AG09309 (cell line): Measurements from ENCODE around the gene USP24.

Experiments used
- DNase-seq: peaks from one replicate; pipeline ENCODE4 v3.0.0-alpha.2; 2010; ENCODE audit warnings: low read depth
- H3K4me3 ChIP-seq: 2 replicates; pipeline ENCODE4 v1.5.1; 2011; ENCODE audit warnings: mild to moderate bottlenecking, low read depth, low read length, moderate library complexity; ENCODE audit not compliant: control insufficient read depth
- TF ChIP-seq, protein P1 (sequence below): IDR thresholded peaks from 2 replicates; pipeline ENCODE4 v1.5.1; 2011; ENCODE audit warnings: mild to moderate bottlenecking, low read depth, low read length, inconsistent platforms; ENCODE audit not compliant: insufficient read depth, control insufficient read depth; ENCODE audit errors: missing control alignments

Gene USP24

DNA sequence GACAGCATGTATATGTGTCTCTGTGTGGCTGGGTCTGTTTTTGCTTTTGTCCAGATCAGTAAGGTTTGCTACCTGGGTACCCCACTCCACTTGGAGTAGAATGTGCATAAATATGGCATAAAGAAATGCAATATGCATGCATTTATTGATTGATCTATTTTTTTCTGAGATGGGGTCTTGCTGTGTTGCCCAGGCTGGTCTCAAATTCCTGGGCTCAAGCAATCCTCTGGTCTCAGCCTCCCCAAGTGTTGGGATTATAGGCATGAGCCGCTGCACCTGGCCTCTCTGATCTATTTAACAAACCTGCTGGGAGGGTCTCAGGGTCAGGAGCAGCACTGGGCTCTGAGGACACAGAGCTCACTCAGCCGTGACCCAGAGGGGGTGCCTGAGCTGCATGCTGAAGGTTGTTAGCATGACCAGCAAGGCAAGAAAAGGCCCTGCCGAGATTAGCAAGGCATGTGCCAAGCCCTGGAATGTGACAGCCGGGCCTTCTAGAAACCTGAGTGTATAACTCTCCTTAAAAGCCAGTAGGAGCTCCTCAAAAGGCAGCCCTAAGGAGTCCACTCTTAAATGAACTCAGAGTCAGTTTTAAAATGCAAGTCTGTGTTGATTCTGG is 153.3 kb downstream of the USP24 start:
- no peak for DNase-seq
- no peak overlapping the region for H3K4me3 ChIP-seq
- TF ChIP-seq, protein P1, sequence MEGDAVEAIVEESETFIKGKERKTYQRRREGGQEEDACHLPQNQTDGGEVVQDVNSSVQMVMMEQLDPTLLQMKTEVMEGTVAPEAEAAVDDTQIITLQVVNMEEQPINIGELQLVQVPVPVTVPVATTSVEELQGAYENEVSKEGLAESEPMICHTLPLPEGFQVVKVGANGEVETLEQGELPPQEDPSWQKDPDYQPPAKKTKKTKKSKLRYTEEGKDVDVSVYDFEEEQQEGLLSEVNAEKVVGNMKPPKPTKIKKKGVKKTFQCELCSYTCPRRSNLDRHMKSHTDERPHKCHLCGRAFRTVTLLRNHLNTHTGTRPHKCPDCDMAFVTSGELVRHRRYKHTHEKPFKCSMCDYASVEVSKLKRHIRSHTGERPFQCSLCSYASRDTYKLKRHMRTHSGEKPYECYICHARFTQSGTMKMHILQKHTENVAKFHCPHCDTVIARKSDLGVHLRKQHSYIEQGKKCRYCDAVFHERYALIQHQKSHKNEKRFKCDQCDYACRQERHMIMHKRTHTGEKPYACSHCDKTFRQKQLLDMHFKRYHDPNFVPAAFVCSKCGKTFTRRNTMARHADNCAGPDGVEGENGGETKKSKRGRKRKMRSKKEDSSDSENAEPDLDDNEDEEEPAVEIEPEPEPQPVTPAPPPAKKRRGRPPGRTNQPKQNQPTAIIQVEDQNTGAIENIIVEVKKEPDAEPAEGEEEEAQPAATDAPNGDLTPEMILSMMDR, result no peak

DNA sequence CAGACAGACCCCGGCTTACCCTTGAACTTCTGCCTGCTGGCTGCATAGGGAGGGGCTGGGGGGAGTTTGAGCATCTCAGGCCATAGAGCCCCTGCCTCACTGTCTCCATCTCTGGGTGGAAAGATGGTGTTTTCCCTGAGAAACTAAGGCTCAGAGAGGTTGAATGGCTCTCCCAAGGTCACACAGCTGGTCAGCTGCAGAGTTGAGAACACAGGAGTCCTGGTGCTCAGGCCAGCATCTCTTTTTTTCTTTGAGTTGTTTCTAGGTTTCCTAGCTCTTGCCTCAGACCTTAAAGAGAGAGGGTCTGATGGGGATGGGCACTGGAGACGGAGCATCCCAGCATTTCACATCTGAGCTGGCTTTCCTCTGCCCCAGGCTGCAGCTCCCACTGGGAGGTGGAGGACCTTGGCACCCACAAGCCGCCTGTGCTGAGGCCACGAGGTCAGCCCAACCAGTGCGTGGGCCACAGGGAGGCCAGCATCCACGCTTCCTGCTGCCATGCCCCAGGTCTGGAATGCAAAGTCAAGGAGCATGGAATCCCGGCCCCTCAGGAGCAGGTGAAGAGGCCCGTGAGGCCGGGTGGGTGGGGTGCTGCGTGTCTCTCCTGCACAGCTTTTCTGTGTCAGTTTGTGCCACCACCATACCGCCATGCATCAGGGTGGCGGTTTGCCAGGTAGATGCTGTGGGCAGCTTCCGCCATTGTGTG is 154.0 kb downstream of the USP24 start:
- DNase-seq, result no peak
- H3K4me3 ChIP-seq, result no peak overlapping the region
- TF ChIP-seq, protein P1, result no peak

DNA sequence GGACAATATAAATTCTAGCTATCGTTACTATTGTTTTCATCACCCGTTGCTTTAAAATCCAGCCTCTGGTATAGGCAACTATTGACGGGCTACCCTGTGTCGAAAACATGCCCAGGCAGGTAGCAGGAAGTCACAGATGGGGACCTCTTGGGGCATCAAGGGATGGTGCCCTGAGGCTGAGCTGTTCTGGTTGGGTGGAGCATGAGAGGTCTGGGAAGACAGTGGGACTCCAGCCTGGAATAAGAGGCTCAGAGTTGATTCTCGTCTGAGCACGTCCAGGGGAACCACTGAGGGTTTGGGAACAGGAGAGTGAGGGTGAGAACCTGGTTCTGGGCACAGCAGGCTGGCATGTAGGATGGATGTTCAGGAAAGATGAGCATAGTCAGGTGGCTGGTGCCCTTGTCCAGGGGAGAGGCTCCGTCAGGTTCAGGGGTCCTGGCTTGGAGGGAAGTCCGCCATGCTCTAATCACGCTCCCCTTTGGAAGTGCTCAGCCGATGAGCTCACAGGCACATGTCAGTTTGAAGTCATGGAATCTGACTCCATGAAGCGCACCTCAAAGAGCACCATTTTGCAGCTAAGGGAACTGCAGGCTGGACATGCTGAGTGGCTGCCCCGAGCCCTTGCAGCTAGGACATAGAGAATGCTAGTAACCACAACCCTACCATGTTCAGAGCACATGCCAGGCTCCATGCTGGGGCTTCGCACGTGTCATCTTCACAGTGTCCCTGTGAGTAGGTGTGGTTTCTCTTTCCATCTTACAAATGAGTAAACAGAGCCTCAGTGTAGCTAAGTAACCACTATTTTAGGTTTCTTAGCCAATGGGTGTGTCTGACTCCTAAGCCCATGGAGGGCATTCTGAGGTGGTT is 154.8 kb downstream of the USP24 start:
- H3K4me3 ChIP-seq, result no peak overlapping the region
- TF ChIP-seq, protein P1, result no peak
- no peak for DNase-seq

GRCh38 chr1:55059302-55060132 is 155.6 kb downstream of the USP24 start:
- H3K4me3 ChIP-seq, result no peak overlapping the region
- TF ChIP-seq, protein P1, result no peak
- DNase-seq, result no peak

GRCh38 chr1:55057956-55058298 is 157.2 kb downstream of the USP24 start:
- no peak for DNase-seq
- no peak overlapping the region for H3K4me3 ChIP-seq
- TF ChIP-seq, protein P1, result no peak
